ENCODE results near the gene GNAS-AS1.

The GNAS-AS1 gene

GRCh38 chr20:58850693-58851174 lies at the start of gene GNAS-AS1:
TSS of gene GNAS-AS1 (minus strand) at chr20:58850902.
- Mint-ChIP-seq H3K27me3 (peaks cover 55% of the 10 kb centered on the region), H3K9me3 (no peaks in the 10 kb centered on the region), H3K4me1 (ENCODE audit: low read depth) (peaks cover 46% of the 10 kb centered on the region), H3K4me3 (peak within 1 kb of the TSS; percentile 83), H3K36me3 (ENCODE audit: low read depth) (peaks cover 4% of the 10 kb centered on the region), H3K27ac (peak within 1 kb of the TSS; percentile 53)

- Mint-ChIP-seq H3K4me3 (no peak overlapping the region), H3K9me3 (no peaks in the 10 kb centered on the region), H3K36me3 (ENCODE audit: low read depth) (peaks cover 85% of the 10 kb centered on the region), H3K27me3 (no peaks in the 10 kb centered on the region), H3K27ac (no peak overlapping the region), H3K4me1 (ENCODE audit: low read depth) (peaks cover 88% of the 10 kb centered on the region)
Measured at GRCh38 chr20:58900397-58900796, 49.7 kb upstream of the GNAS-AS1 start.

- Mint-ChIP-seq H3K4me3 (no peak overlapping the region), H3K27me3 (no peaks in the 10 kb centered on the region), H3K36me3 (ENCODE audit: low read depth) (peaks cover 85% of the 10 kb centered on the region), H3K9me3 (no peaks in the 10 kb centered on the region), H3K27ac (peak overlapping the region; percentile 70), H3K4me1 (ENCODE audit: low read depth) (peaks cover 88% of the 10 kb centered on the region)
Measured at GRCh38 chr20:58899512-58899911, 48.8 kb upstream of the GNAS-AS1 start.

- peaks cover 80% of the 10 kb centered on the region for H3K36me3 Mint-ChIP-seq (ENCODE audit: low read depth)
- no peaks in the 10 kb centered on the region for H3K9me3 Mint-ChIP-seq
- H3K4me1 Mint-ChIP-seq (ENCODE audit: low read depth), result peaks cover 89% of the 10 kb centered on the region
- peak overlapping the region; percentile 70 for H3K27ac Mint-ChIP-seq
- H3K4me3 Mint-ChIP-seq, result no peak overlapping the region
- no peaks in the 10 kb centered on the region for H3K27me3 Mint-ChIP-seq
Measured at GRCh38 chr20:58898629-58899408, 48.1 kb upstream of the GNAS-AS1 start.

GRCh38 chr20:58897488-58897887 lies 46.8 kb upstream of the GNAS-AS1 start:
- Mint-ChIP-seq H3K4me3 (no peak overlapping the region), H3K27ac (peak overlapping the region; percentile 92), H3K27me3 (no peaks in the 10 kb centered on the region), H3K36me3 (ENCODE audit: low read depth) (peaks cover 81% of the 10 kb centered on the region), H3K9me3 (no peaks in the 10 kb centered on the region), H3K4me1 (ENCODE audit: low read depth) (peaks cover 91% of the 10 kb centered on the region)

- H3K27me3 Mint-ChIP-seq, result no peaks in the 10 kb centered on the region
- H3K27ac Mint-ChIP-seq, result peak overlapping the region; percentile 92
- H3K4me3 Mint-ChIP-seq, result no peak overlapping the region
- H3K9me3 Mint-ChIP-seq, result no peaks in the 10 kb centered on the region
- H3K36me3 Mint-ChIP-seq (ENCODE audit: low read depth), result peaks cover 76% of the 10 kb centered on the region
- peaks cover 86% of the 10 kb centered on the region for H3K4me1 Mint-ChIP-seq (ENCODE audit: low read depth)
Measured at GRCh38 chr20:58896820-58897219, 46.1 kb upstream of the GNAS-AS1 start.

- peak overlapping the region; percentile 92 for H3K27ac Mint-ChIP-seq
- no peaks in the 10 kb centered on the region for H3K9me3 Mint-ChIP-seq
- H3K36me3 Mint-ChIP-seq (ENCODE audit: low read depth), result peaks cover 73% of the 10 kb centered on the region
- peaks cover 78% of the 10 kb centered on the region for H3K4me1 Mint-ChIP-seq (ENCODE audit: low read depth)
- no peaks in the 10 kb centered on the region for H3K27me3 Mint-ChIP-seq
- peak overlapping the region; percentile 94 for H3K4me3 Mint-ChIP-seq
Measured at GRCh38 chr20:58895448-58896180, 44.9 kb upstream of the GNAS-AS1 start.

GRCh38 chr20:58894652-58895447 lies 44.1 kb upstream of the GNAS-AS1 start:
- Mint-ChIP-seq H3K27me3 (no peaks in the 10 kb centered on the region), H3K27ac (peak overlapping the region; percentile 92), H3K9me3 (no peaks in the 10 kb centered on the region), H3K36me3 (ENCODE audit: low read depth) (peaks cover 67% of the 10 kb centered on the region), H3K4me1 (ENCODE audit: low read depth) (peaks cover 70% of the 10 kb centered on the region), H3K4me3 (peak overlapping the region; percentile 94)

GRCh38 chr20:58893355-58894120 lies 42.8 kb upstream of the GNAS-AS1 start:
- Mint-ChIP-seq H3K4me3 (peak overlapping the region; percentile 94), H3K27me3 (no peaks in the 10 kb centered on the region), H3K36me3 (ENCODE audit: low read depth) (peaks cover 54% of the 10 kb centered on the region), H3K27ac (peak overlapping the region; percentile 92), H3K9me3 (no peaks in the 10 kb centered on the region), H3K4me1 (ENCODE audit: low read depth) (peaks cover 58% of the 10 kb centered on the region)

- Mint-ChIP-seq H3K9me3 (no peaks in the 10 kb centered on the region), H3K4me3 (peak overlapping the region; percentile 94), H3K36me3 (ENCODE audit: low read depth) (peaks cover 49% of the 10 kb centered on the region), H3K27ac (peak overlapping the region; percentile 97), H3K27me3 (no peaks in the 10 kb centered on the region), H3K4me1 (ENCODE audit: low read depth) (peaks cover 58% of the 10 kb centered on the region)
Measured at GRCh38 chr20:58892932-58893224, 42.2 kb upstream of the GNAS-AS1 start.

- Mint-ChIP-seq H3K4me3 (peak overlapping the region; percentile 94), H3K4me1 (ENCODE audit: low read depth) (peaks cover 58% of the 10 kb centered on the region), H3K36me3 (ENCODE audit: low read depth) (peaks cover 43% of the 10 kb centered on the region), H3K27me3 (no peaks in the 10 kb centered on the region), H3K9me3 (no peaks in the 10 kb centered on the region), H3K27ac (peak overlapping the region; percentile 97)
Measured at GRCh38 chr20:58892141-58892931, 41.6 kb upstream of the GNAS-AS1 start.

- Mint-ChIP-seq H3K9me3 (no peaks in the 10 kb centered on the region), H3K4me3 (peak overlapping the region; percentile 94), H3K36me3 (ENCODE audit: low read depth) (peaks cover 37% of the 10 kb centered on the region), H3K27ac (peak overlapping the region; percentile 97), H3K4me1 (ENCODE audit: low read depth) (peaks cover 58% of the 10 kb centered on the region), H3K27me3 (no peaks in the 10 kb centered on the region)
Measured at GRCh38 chr20:58891718-58892140, 41.0 kb upstream of the GNAS-AS1 start.

GRCh38 chr20:58891086-58891717 lies 40.5 kb upstream of the GNAS-AS1 start:
- Mint-ChIP-seq H3K27me3 (no peaks in the 10 kb centered on the region), H3K36me3 (ENCODE audit: low read depth) (peaks cover 32% of the 10 kb centered on the region), H3K9me3 (no peaks in the 10 kb centered on the region), H3K4me3 (peak overlapping the region; percentile 94), H3K27ac (no peak overlapping the region), H3K4me1 (ENCODE audit: low read depth) (peaks cover 58% of the 10 kb centered on the region)

Data from stimulated activated naive CD8-positive, alpha-beta T cell treated with anti-CD3 and anti-CD28 coated beads, Interleukin-15, Interleukin-2, amounts not matched to agents 100 ng/mL and 50 ng/mL, for 24 hours (primary cell).